Measurements from ENCODE around the gene CERS2.
A peak's percentile ranks its signal among the peaks of the same experiment; 100 is the strongest.

The CERS2 gene

GRCh38 chr1:150927624-150928023 lies 47.0 kb downstream of the CERS2 start:
- Histone ChIP-seq H3K9ac (no peak overlapping the region), H3K27ac (no peak overlapping the region), H3K4me2 (peak overlapping the region; percentile 89), H4K20me1 (no peaks in the 10 kb centered on the region), H3K4me3 (peak overlapping the region; percentile 81; the same call in 1 of the 2 replicates), H3K4me1 (peaks cover 19% of the 10 kb centered on the region), H3K9me3 (peaks cover 30% of the 10 kb centered on the region), H3K36me3 (peaks cover 55% of the 10 kb centered on the region), H3K27me3 (no peaks in the 10 kb centered on the region)
- no peak for TF ChIP-seq Cebpa-rat (IDR thresholded peaks at IDR 0.05)

- H4K20me1 ChIP-seq: no peaks in the 10 kb centered on the region
- H3K27ac ChIP-seq: peak within 1 kb of the TSS; percentile 94
These were observed 48.4 kb downstream of the CERS2 start, which contains the start of gene SETDB1 for GRCh38 chr1:150926097-150926741. Gene SETDB1, plus strand, starts transcription at chr1:150926363. Its CDS starts 1,352 bp downstream, at chr1:150927715.

GRCh38 chr1:150925080-150925479 lies 49.6 kb downstream of the CERS2 start:
- no peak for TF ChIP-seq Cebpa-rat (IDR thresholded peaks at IDR 0.05)
- Histone ChIP-seq H3K4me3 (no peak overlapping the region), H3K36me3 (peaks cover 30% of the 10 kb centered on the region), H3K9ac (no peak overlapping the region), H3K4me2 (no peak overlapping the region), H3K9me3 (peaks cover 7% of the 10 kb centered on the region), H3K4me1 (peaks cover 19% of the 10 kb centered on the region), H3K27ac (no peak overlapping the region), H4K20me1 (no peaks in the 10 kb centered on the region), H3K27me3 (no peaks in the 10 kb centered on the region)

More at GRCh38 chr1:150926097-150926741, 48.4 kb downstream of the CERS2 start, which contains the start of gene SETDB1:
- peaks cover 19% of the 10 kb centered on the region for H3K4me1 ChIP-seq
- H3K27me3 ChIP-seq: no peaks in the 10 kb centered on the region
- peak within 1 kb of the TSS; percentile 93 for H3K9ac ChIP-seq
- no peak for TF ChIP-seq Cebpa-rat (IDR thresholded peaks at IDR 0.05)
- peaks cover 41% of the 10 kb centered on the region for H3K36me3 ChIP-seq
- peak within 1 kb of the TSS; percentile 89 for H3K4me2 ChIP-seq
- peak within 1 kb of the TSS; percentile 81 for H3K4me3 ChIP-seq
- H3K9me3 ChIP-seq: peaks cover 18% of the 10 kb centered on the region

GRCh38 chr1:150922519-150922975 lies 52.1 kb downstream of the CERS2 start:
- Histone ChIP-seq H3K27me3 (no peaks in the 10 kb centered on the region), H3K4me3 (no peak overlapping the region), H3K27ac (no peak overlapping the region), H3K36me3 (peaks cover 5% of the 10 kb centered on the region), H3K9me3 (no peaks in the 10 kb centered on the region), H3K9ac (no peak overlapping the region), H3K4me2 (no peak overlapping the region), H4K20me1 (no peaks in the 10 kb centered on the region), H3K4me1 (peaks cover 14% of the 10 kb centered on the region)
- no peak for TF ChIP-seq Cebpa-rat (IDR thresholded peaks at IDR 0.05)

DNA sequence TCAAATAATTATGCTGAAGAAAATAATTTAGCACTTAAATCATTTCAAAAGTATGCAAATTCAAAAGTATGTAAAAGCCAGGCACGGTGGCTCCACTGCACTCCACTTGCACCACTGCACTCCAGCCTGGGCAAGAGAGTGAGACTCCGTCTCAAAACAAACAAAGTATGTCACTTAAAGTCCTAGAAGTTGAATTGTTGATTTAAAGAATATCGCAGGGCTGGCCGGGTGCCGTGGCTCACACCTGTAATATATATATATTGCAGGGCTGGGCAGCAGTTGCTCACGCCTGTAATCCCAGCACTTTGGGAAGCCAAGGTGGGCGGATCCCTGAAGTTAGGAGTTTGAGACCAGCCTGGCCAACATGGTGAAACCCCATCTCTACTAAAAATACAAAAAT lies 57.2 kb downstream of the CERS2 start:
- no peaks in the 10 kb centered on the region for H3K27me3 ChIP-seq
- no peaks in the 10 kb centered on the region for H3K4me1 ChIP-seq
- no peaks in the 10 kb centered on the region for H3K36me3 ChIP-seq
- no peaks in the 10 kb centered on the region for H4K20me1 ChIP-seq
- no peak overlapping the region for H3K4me3 ChIP-seq
- no peak overlapping the region for H3K27ac ChIP-seq
- no peak overlapping the region for H3K4me2 ChIP-seq
- H3K9me3 ChIP-seq: no peaks in the 10 kb centered on the region
- no peak overlapping the region for H3K9ac ChIP-seq
- no peak for TF ChIP-seq Cebpa-rat (IDR thresholded peaks at IDR 0.05)

Data from BLaER1 (cell line).